Endometrium (tissue), 2 donors: ENCODE measurements around the gene PRM3.

ENCODE experiments used
- FAIRE-seq: peaks from 2 replicates; lab custom pipeline; 2012; peaks lifted over from hg19 to GRCh38; lab: Jason Lieb, UNC
- donor health status: control.
- donor health status: control.

Gene PRM3

DNA sequence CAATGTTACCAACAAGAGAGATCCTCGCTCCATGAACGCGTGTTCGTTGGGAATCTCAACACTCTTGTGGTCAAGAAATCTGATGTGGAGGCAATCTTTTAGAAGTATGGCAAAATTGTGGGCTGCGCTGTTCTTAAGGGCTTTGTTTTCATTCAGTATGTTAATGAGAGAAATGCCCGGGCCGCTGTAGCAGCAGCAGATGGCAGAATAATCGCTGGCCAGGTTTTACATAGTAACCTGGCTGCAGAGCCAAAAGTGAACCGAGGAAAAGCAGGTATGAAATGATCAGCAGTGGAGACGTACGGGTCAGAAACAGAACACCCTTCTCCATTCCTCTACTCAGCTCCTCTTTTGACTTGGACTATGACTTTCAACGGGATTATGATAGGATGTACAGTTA, 30.8 kb downstream of the PRM3 start:
- FAIRE-seq, result no peak

DNA sequence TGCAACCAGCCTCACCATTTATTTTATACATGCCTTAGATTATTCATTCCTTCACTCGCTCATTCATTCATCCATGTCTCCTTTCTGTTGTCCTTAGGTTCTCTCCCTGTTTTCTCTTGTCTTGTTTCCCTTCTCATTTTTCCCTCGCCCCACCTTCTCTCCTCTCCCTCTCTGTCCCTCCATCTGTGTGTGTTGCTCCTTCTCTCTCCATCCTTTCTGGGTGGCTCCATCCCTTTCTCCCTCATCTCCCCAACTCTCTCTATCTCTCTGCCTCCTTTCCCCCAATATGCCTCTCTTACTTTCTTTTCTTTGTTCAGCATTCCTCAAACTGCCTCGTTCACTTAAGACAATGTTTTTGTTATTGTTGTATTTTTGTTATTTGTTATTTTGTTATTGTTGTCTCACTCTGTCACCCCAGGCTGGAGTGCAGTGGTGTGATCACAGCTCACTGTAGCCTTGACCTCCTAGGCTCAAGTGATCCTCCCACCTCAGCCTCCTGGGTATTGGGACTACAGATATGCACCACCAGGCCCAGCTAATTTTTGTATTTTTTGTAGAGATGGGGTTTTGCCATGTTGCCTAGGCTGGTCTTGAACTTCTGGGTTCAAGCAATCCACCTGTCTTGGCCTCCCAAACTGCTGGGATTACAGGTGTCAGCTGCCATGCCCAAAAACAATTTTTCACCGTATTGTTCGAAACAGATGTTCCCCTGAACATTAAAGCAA, 31.8 kb downstream of the PRM3 start:
- no peak for FAIRE-seq

DNA sequence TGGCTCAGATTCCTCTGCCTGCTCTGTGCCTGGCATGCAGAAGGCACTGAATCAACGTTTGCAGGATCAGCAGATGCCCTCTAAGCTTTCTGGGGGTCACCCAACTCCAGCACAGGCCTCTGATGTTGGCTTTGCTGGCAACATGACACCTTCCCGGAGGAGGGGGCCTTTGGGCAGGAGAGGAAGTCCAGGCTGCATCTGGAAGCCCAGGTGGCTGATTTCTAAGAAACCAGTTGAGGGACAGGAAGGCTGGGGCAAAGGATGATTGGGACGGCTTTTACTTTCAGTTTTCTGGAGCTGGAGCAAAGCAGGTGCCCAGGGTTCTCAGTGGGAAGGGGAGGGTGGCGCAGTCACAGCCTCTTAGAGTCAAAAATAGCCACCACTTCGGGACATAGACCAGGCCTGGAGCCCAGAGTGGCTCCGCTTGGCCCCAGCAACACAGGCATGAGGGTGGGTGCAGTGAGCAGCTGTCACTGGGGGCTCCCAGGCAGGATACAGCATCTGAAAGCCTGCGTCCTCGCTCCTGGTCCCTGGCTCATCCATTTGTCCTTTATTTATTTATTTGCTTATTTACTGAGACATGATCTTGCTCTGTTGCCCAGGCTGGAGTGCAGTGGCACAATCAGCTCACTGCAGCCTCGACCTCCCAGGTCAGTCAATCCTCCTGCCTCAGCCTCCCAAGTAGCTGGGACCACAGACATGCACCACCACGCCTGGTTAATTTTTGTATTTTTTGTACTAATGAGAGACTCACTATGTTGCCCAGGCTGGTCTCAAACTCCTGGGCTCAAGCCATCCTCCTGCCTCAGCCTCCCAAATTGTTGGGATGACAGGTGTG, 32.6 kb downstream of the PRM3 start:
- no peak for FAIRE-seq

DNA sequence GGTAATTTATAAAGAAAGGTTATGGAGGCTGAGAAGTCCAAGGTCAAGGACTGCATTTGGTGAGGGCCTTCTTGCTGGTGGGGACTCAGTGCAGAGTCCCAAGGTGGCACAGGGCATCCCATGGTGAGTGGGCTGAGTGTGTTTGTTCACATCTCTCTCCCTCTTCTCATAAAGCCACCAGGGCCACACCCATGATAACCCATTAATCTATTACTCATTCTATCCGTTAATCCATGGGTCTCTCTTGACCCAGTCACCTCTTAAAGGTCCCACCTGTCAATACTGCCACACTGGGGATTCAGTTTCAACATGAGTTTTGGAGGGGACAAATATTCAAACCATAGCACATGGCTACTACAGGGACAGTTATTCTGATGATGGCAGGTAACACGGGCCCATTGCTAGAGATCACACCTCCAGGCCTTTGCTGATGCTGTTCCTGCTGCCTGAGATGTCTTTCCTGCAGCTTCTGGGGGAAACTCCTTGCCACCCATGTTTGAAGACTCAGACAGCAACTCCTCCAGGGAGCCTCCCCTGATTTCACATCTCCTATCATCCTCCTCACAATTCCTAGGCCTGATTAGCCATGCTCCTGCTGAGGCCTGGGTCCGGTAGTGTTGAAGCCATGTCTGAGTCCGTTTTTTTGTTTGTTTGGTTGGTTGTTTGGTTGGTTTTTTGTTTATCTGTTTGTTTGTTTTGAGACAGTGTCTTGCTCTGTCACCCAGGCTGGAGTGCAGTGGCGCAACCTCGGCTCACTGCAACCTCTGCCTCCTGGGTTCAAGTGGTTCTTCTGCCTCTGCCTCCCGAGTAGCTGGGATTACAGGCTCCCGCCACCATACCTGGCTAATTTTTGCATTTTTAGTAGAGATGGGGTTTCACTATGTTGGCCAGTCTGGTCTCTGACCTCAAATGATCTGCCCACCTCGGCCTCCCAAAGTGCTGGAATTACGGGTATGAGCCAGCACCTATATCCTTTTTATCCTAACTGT, 33.5 kb downstream of the PRM3 start:
- FAIRE-seq, result no peak

DNA sequence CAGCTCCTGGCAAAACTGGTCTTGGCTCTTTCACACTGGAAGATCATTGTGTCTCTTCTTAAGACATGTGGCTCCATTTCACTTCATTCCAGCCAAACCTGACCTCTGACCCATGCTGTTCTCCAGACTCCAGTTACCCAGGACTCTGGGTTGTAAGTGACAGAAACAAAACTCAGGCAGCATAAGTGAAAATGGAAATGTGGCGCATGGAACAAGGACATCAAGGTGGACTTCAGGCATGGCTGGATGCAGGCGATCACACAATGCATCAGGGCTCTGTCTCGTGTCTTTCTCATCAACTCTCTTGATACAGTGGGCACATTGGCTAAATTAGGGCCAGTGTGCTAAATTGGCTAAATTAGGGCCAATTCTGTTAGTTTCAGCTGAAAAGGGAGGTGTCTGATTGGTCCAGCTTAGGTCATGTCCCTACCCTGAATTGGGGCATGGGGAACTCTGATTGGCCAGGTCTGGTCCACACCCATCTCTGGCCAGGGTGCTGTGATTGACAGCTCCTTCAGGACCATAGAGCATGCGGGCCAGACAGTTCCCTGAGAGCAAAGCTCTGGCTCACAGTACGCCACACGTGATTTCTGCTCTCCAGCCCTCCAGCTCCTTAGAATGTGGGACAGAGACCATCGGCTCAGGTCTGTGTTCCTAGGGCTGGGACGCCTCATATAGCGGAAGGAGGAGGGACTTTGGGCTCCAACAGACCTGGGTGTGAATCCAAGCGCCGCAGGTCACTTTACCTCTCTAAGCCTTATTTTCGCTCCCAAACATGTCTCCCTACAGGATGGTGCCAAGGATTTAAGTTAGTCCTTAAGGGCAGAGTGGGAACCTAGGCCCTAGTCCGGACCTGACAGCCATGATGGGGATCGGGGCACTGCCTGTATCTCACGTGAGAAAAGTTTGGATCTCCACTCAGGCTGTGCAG, 34.9 kb downstream of the PRM3 start:
- FAIRE-seq, result no peak

DNA sequence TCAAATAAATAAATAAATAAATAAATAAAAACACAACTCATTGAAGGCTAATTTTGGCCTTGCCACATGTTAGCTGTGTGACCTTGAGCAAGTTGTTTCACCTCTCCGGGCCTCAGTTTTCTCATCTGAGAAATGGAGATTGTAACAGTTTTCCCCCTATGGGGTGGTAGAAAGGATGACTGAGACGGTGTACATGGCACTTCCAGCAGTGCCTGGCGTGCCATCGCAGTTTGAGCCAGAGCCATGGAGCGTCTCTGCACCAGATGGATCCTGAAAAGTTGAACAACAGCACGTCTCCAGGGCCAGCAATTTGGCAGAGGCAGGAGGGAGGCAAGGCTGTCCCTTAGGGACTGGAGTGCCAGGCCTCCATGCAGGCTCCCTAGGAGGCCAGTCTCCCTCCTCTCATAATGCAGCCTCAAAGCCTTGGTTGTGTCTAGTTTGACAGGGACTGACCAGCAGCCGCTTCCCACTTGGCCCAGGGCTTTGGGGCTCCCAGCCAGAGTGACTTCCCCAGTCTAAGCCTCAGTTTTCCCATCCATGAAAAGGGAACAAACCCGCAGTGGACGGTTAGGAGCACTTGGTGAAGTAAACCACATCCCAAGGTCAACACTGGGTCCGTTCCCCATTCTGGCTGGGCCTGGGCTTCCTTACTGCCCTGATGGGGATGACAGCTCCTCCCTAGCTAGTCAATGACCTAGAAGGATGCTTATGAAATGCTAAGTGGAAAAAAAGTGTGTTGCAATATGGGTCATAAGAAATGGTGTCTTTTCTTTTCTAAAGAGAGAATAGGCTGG, 36.8 kb downstream of the PRM3 start:
- FAIRE-seq, result no peak

DNA sequence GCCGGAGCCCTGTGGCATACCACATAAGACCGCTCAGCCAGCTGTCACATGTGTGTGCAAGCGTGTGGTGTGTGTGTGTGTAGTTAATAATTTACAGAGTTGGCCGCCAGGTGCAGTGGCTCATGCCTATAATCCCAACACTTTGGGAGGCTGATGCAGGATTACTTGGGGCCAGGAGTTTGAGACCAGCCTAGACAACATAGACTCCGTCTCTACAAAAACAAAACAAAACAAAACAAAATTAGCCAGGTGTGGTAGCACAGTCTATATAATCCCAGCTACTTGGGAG, 37.8 kb downstream of the PRM3 start:
- no peak for FAIRE-seq

DNA sequence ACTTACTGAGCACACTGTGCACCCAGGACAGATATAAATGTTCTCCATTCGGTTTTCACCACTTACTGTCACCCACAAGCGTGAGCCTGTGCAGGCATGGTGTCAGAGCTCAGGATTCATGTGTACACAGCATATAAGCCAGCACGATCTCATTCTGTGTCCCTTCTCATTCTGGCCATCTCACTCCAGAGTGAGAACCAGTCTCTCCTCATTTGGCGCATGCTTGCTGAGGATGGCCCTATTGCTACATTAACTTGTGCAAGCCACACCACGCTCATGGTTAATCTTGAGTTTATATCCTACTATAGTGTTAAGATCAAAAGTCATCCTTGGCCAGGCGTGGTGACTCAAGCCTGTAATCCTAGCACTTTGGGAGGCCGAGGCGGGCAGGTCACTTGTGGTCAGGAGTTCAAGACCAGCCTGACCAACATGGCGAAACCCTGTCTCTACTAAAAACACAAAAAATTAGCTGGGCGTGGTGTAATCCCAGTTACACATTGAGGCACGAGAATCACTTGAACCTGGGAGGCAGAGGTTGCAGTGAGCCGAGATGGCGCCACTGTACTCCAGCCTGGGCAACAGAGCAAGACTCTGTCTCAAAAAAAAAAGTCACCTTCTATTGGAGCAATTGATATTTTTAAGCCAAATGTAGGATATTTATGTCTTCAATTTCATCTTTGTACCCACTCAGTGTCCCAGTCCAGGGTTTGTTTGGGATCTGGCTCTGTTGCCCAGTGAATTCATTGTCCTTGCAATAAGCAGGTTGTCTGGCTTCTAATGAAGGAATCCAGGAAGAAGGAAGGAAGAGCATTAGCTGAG, 38.3 kb downstream of the PRM3 start:
- FAIRE-seq, result no peak

DNA sequence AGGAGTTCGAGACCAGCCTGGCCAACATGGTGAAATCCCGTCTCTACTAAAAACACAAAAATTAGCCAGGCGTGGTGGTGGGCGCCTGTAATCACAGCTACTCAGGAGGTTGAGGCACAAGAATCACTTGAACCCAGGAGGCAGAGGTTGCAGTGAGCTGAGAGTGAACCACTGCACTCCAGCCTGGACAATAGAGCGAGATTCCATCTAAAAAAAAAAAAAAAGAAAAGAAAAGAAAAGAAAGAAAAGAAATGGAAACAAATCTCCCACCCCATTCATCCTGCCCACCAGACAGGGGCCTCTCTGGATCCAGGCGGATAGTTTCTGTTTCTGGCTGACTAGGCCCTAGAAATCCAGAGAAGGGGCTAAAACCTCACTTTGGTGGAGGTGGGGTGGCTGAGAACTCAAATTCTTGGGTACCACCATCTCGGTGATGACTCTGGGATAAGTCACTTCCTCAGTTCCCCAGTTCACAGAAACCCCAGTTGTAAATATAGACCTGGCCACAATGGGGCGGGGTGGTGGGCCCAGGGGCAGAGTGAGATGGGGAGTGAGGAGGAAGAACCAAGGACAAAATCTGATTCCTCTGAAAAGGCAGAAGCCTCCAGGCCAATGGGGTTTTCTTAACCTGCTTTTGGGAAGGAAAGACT, 39.6 kb downstream of the PRM3 start:
- FAIRE-seq, result no peak

DNA sequence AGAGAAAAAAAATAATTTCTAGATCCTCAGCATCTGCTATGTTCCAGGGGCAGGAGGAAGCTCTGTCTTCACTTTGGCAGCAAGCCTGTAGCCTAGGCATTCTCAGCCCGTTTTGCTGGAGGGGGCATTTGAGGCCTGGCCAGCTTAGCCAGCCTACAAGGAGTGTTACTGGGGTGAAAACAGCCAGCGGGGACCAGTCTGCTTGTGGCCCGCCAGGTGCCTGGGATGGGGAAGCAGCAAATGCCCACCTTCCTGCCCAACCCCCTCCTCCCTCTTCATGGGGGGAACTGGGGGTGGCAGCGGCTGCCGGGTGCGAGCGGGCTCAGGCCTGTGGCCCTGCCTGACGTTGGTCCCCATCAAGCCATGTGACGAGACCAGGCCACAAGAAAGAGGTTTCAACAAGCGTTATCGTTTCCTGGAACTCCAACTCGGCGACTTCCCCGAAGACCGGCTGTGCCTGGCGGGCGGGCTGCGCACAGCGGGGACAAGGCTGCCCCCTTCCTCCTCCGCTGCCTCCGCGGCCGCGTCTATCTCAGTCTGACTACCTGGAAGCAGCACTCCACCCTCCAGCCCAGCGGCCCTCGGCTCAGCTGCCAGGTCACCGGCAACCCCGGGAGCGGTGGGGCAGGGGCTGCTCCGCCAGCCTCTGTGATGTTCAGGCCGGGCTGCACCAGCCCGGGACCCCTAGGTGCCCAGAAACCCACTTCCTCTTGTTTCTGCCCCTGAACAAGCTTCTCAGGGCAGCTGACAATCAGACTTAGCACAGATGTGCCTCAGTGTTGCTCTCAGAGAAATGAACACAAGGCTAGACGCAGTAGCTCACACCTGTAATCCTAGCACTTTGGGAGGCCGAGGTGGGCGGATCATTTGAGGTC, 40.3 kb downstream of the PRM3 start:
- no peak for FAIRE-seq

DNA sequence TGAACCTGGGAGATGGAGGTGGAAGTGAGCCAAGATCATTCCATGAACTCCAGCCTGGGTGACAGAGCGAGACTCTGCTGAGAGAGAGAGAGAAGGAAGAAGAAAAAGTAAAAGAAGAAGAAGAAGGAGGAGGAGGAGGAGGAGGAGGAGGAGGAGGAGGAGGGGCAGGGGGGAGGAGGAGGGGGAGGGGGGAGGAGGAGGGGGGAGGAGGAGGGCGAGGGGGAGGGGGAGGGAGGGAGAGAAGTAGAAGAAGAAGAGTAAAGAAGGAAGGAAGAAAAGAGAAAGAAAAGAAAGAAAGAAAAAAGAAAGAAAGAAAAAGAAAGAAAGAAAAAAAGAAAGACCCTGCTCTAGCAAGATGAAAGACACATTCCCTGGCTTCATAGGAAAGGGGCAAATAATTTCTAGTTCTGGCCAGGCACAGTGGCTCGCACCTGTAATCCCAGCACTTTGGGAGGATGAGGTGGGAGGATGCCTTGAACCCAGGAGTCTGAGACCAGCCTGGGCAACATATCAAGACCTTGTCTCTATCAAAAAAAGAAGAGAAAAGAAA, 41.1 kb downstream of the PRM3 start:
- no peak for FAIRE-seq

DNA sequence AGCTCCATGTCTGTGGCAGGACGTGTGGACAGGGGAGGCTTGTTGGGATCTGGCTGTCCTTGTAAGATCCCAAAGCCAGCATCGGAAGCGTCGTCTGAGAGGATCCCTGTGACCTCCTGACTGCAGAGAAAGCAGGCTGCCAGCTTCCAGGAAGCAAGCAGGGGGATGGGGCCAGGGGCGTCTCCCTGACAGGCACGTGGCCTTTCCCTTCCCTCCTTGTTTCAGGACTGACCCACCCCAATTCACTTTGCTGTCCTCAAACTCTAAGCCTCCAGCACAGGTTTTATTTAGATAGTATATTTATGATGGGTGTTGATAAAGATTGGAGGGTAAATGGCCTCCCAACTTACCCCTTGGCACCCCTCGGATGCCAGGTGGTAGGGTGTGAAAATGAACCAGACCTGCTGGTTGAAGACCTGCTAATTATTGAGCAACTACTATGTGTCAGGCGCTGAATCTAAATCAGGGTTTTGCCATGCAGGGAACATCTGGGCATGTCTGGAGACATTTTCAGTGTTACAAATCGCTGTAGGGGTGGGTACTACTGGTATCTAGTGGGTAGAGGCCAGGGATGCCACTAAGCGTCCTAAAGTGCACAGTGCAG, 42.0 kb downstream of the PRM3 start:
- no peak for FAIRE-seq

DNA sequence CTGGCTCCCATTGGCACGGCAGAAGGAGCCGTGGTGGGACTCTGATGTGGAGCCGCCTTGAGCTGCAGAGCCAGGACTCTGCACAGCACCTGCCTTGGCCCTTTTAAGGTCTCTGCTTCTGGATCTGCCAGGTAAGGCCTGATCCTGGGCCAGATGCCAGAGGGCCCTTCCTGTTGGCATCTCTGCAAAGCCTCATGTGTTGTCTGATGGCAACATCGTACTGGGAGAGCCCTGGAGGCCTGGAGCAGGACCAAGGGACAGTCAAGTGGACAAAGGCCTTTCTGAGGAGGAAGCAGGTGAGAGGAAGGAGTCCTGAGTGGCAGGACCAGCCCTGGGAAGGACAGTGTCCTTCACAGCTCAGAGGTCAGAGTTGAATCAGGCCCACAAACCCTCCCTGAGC, 43.5 kb downstream of the PRM3 start:
- FAIRE-seq, result no peak

DNA sequence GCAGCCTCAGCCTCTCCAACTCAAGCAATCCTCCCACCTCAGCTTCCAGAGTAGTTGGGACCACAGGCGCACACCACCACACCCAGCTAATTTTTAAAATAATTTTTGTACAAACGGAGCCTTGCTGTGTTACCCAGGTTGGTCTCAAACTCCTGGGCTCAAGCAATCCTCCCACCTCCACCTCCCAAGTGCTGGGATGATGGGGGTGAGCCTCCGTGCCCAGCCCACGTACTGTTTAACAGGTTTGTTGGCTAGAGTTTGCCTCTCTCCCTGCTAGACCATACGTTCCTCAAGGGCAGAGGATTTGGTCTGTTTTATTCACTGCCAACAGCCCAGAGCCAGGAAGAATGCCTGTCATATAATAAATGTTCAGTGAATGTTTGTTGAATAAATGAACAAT, 44.0 kb downstream of the PRM3 start:
- no peak for FAIRE-seq

DNA sequence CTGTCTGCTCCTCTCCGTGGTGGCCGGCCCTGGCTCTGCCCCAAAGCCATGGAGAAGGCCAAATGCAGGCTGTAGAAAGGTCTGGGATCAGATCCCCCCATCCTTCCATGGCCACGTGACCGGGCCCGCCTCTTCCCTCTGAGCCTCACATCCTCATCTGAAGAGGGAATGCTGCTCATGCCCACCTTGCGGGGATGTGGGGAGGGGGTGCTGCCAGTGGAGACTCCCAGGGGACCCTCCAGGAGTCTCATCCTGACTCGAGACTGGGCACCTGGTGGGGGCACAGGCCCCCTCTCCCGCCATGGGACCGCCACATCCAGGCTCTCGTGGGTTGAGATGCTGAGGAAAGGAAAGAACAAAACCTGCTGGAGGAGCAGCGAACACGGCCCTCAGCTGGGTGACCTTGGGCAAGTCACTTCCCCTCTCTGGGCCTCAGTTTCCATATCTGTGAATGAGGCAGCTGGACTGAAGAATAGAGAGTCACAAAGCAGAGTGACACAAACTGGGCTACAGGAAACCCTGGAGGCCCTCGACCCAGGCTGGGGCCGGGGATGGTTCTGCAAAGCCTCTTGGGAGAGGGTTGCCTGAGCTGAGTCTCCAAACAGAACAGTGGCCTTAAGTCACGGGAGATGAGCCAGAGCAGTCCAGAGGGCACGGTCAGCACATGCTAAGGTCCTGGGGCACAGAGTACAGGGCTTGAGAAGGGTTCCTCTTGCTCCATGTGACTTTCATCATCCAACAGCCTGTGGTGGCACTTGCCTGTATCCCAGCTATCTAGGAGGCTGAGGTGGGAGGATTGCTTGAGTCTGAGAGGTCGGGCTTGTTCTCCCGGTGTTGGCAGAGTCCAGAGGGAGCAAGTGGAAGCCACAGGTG, 47.5 kb downstream of the PRM3 start:
- FAIRE-seq, result no peak

DNA sequence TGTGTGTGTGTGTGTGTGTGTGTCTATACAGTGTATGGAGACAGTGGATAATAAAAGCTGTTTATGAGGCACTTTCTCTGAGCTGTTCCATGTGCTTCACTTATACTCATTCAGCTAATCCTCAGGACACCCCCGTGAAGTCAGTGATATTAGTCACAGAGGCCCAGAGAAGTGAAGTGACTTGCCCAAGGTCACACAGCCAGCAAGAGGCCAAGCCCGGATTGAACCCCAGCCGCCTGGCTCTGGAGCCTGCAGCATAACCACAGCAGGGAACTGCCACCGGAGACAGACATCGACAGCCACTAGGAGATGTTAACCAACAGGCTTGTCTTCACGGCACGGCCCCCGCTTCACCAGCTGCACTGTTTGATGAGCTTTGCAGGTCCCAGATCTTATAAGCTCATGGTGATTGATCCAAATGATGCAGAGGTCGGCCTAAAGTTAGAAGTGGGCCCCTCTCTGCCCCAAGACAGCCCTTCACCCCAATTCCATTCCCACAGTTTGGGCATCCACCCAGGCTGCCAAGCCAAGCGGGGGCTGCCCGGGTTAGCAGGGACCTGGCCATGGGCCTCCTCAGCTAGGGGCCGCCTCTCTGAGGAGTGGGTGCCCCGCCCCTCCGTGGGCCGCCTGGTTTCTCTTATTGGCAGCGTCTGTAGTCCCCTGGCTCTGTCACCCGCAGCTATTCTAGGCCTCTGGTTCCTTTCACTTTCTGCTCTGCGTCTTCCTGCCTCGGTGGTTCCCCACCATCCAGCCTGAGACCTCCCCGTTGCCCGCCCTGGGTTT, 48.3 kb downstream of the PRM3 start:
- no peak for FAIRE-seq
